Neuronal stem cell (in vitro differentiated cells): ENCODE data around the gene PRKAB2.
"Not testable (repeated sequence)": the region's sequence is repeated elsewhere in the genome, so short reads cannot be mapped to it uniquely, and the experiment has no call there.

ENCODE experiments used
- DNase-seq: peaks from one replicate; pipeline ENCODE4 v3.0.0-alpha.2; 2013; ENCODE audit warnings: low spot score
- H2AFZ ChIP-seq: one replicate; pipeline ENCODE4 v1.6.1; 2013; ENCODE audit warnings: mild to moderate bottlenecking, low read length, inconsistent platforms
- H2AK5ac ChIP-seq: 2 replicates; pipeline ENCODE4 v1.6.1; 2013; ENCODE audit warnings: low read depth, mild to moderate bottlenecking, inconsistent platforms, low read length, moderate library complexity, mixed read lengths
- H2BK120ac ChIP-seq: 2 replicates; pipeline ENCODE4 v1.6.1; 2013; ENCODE audit warnings: low read depth, mild to moderate bottlenecking, inconsistent platforms, low read length, moderate library complexity, mixed read lengths
- H2BK12ac ChIP-seq: one replicate; pipeline ENCODE4 v1.6.1; 2013; ENCODE audit warnings: low read length, inconsistent platforms
- H2BK15ac ChIP-seq: 2 replicates; pipeline ENCODE4 v1.6.1; 2013; ENCODE audit warnings: mild to moderate bottlenecking, low read length, inconsistent platforms, mixed read lengths
- H2BK5ac ChIP-seq: one replicate; pipeline ENCODE4 v1.6.1; 2013; ENCODE audit warnings: inconsistent platforms, mild to moderate bottlenecking, low read length, moderate library complexity
- H3K14ac ChIP-seq: one replicate; pipeline ENCODE4 v1.6.1; 2013; ENCODE audit warnings: low read length, inconsistent platforms
- H3K18ac ChIP-seq: 2 replicates; pipeline ENCODE4 v1.6.1; 2013; ENCODE audit warnings: low read length, inconsistent platforms
- H3K23ac ChIP-seq: 2 replicates; pipeline ENCODE4 v1.6.1; 2013; ENCODE audit warnings: low read depth, mild to moderate bottlenecking, mixed read lengths, low read length, inconsistent platforms; ENCODE audit not compliant: poor library complexity
- H3K27ac ChIP-seq: replicated peaks from 3 replicates; pipeline ENCODE4 v1.5.1; 2013; ENCODE audit warnings: low read length, inconsistent platforms
- H3K27me3 ChIP-seq, 3 experiments: 2 replicates each; pipeline ENCODE4 v1.6.1; 2013; ENCODE audit warnings: low read length in 3 of 3, mild to moderate bottlenecking in 2 of 3, inconsistent platforms in 1 of 3, low read depth in 1 of 3, mixed read lengths in 1 of 3, moderate library complexity in 1 of 3; ENCODE audit not compliant: control insufficient read depth in 3 of 3, insufficient read depth in 3 of 3
- H3K36me3 ChIP-seq, 2 donors: replicated peaks in 1 of 2; 2 replicates each; pipeline ENCODE4 v1.6.1; 2013; ENCODE audit warnings: low read length in 2 of 2; ENCODE audit not compliant: control insufficient read depth in 2 of 2, insufficient read depth in 2 of 2
- H3K4ac ChIP-seq: 2 replicates; pipeline ENCODE4 v1.6.1; 2013; ENCODE audit warnings: inconsistent platforms, mild to moderate bottlenecking, low read length, moderate library complexity
- H3K4me1 ChIP-seq, 2 donors: 1 replicate in 1 of 2; 2 replicates in 1 of 2; pipeline ENCODE4 v1.6.1; 2013; ENCODE audit warnings: low read length in 2 of 2, low read depth in 1 of 2; ENCODE audit not compliant: control insufficient read depth in 2 of 2, insufficient read depth in 1 of 2
- H3K4me2 ChIP-seq: one replicate; pipeline ENCODE4 v1.6.1; 2013; ENCODE audit warnings: mild to moderate bottlenecking, low read length, inconsistent platforms; ENCODE audit not compliant: insufficient read depth, poor library complexity, severe bottlenecking
- H3K4me3 ChIP-seq, 2 donors: 2 replicates each; pipeline ENCODE4 v1.5.1; 2013; ENCODE audit warnings: low read length in 2 of 2, mild to moderate bottlenecking in 2 of 2, inconsistent platforms in 1 of 2, moderate library complexity in 1 of 2
- H3K79me1 ChIP-seq: one replicate; pipeline ENCODE4 v1.6.1; 2013; ENCODE audit warnings: low read depth, mild to moderate bottlenecking, inconsistent platforms, low read length, moderate library complexity
- H3K9ac ChIP-seq: one replicate; pipeline ENCODE4 v1.6.1; 2013; ENCODE audit warnings: mild to moderate bottlenecking, low read depth, low read length, inconsistent platforms; ENCODE audit not compliant: poor library complexity
- H3K9me3 ChIP-seq, 2 donors: replicated peaks in 1 of 2; 2 replicates each; pipeline versions ENCODE3 to v1.6.1; 2013; ENCODE audit warnings: low read length in 2 of 2, mild to moderate bottlenecking in 2 of 2, inconsistent platforms in 1 of 2, low read depth in 1 of 2, mixed read lengths in 1 of 2, moderate library complexity in 1 of 2; ENCODE audit not compliant: control insufficient read depth in 2 of 2, insufficient read depth in 1 of 2
- H4K8ac ChIP-seq: one replicate; pipeline ENCODE4 v1.6.1; 2013; ENCODE audit warnings: low read depth, mild to moderate bottlenecking, inconsistent platforms, low read length, moderate library complexity
- H4K91ac ChIP-seq: one replicate; pipeline ENCODE4 v1.6.1; 2013; ENCODE audit warnings: low read length, low read depth, mild to moderate bottlenecking, inconsistent platforms; ENCODE audit not compliant: poor library complexity
- WGBS, 2 donors: extraction: QIAGEN DNeasy Blood & Tissue Kit; methylation state at CpG; one replicate each; pipeline ENCODE4 v1.1.7; 2013; ENCODE audit warnings: missing lambda C conversion rate in 2 of 2, mixed read lengths in 1 of 2; ENCODE audit not compliant: insufficient read length in 2 of 2, insufficient replicate concordance in 1 of 2; ENCODE audit errors: extremely low coverage in 2 of 2; 5-methylcytosine and 5-hydroxymethylcytosine counted together

Gene PRKAB2

GRCh38 chr1:147109762-147110161, 62.5 kb downstream of the PRKAB2 start:
- Histone ChIP-seq H4K8ac (no peak overlapping the region), H4K91ac (no peak overlapping the region), H3K79me1 (no peaks in the 10 kb centered on the region), H3K18ac (no peak overlapping the region), H3K4me1 (no peaks in the 10 kb centered on the region), H2BK12ac (no peak overlapping the region), H3K9ac (no peak overlapping the region), H2AFZ (no peak overlapping the region), H3K4me3 (no peak overlapping the region), H3K4me2 (no peak overlapping the region), H3K23ac (no peak overlapping the region), H2BK120ac (no peak overlapping the region), H3K27me3 (peaks cover 0 to 15% (median 0%) of the 10 kb centered on the region in 3 experiments), H3K4ac (no peak overlapping the region), H3K9me3 (no peaks in the 10 kb centered on the region), H2BK5ac (no peak overlapping the region), H2AK5ac (no peak overlapping the region), H2BK15ac (no peak overlapping the region), H3K14ac (no peak overlapping the region), H3K36me3 (no peaks in the 10 kb centered on the region), H3K27ac (no peak overlapping the region)
- DNase-seq = no peak
- no CpG with 5 or more reads among the region's 4 CpGs for WGBS, 2 donors

GRCh38 chr1:147109041-147109440, 63.2 kb downstream of the PRKAB2 start:
- no peak overlapping the region for H3K4ac ChIP-seq
- no peaks in the 10 kb centered on the region for H3K79me1 ChIP-seq
- no peak overlapping the region for H2AK5ac ChIP-seq
- H3K4me1 ChIP-seq = no peaks in the 10 kb centered on the region
- H2BK12ac ChIP-seq = no peak overlapping the region
- no peak overlapping the region for H2AFZ ChIP-seq
- H3K18ac ChIP-seq = no peak overlapping the region
- H3K27me3 ChIP-seq = peaks cover 0 to 15% (median 0%) of the 10 kb centered on the region in 3 experiments
- H3K4me2 ChIP-seq = no peak overlapping the region
- H3K9me3 ChIP-seq = no peaks in the 10 kb centered on the region
- no CpG with 5 or more reads among the region's 1 CpG for WGBS, 2 donors
- no peaks in the 10 kb centered on the region for H3K36me3 ChIP-seq
- H3K4me3 ChIP-seq = no peak overlapping the region
- H3K14ac ChIP-seq = no peak overlapping the region
- DNase-seq = no peak
- H2BK120ac ChIP-seq = no peak overlapping the region
- no peak overlapping the region for H4K8ac ChIP-seq
- no peak overlapping the region for H3K9ac ChIP-seq
- no peak overlapping the region for H2BK5ac ChIP-seq
- H3K23ac ChIP-seq = no peak overlapping the region
- no peak overlapping the region for H3K27ac ChIP-seq
- no peak overlapping the region for H2BK15ac ChIP-seq
- H4K91ac ChIP-seq = no peak overlapping the region

- no CpG with 5 or more reads among the region's 9 CpGs for whole genome bisulfite sequencing, 2 donors
- H3K27me3 ChIP-seq = peaks cover 0 to 15% (median 0%) of the 10 kb centered on the region in 3 experiments
- H2BK5ac ChIP-seq, H4K8ac ChIP-seq, H3K9ac ChIP-seq, H2BK120ac ChIP-seq, H3K4me3 ChIP-seq, H3K36me3 ChIP-seq, H4K91ac ChIP-seq, H2BK15ac ChIP-seq, H3K14ac ChIP-seq, H3K9me3 ChIP-seq, H3K4ac ChIP-seq, H3K79me1 ChIP-seq, H3K18ac ChIP-seq, H3K4me1 ChIP-seq, H2AK5ac ChIP-seq, DNase-seq, H3K27ac ChIP-seq, H3K4me2 ChIP-seq, H2BK12ac ChIP-seq, H3K23ac ChIP-seq, H2AFZ ChIP-seq: not testable (repeated sequence)
Measured at GRCh38 chr1:147106407-147106881, 65.8 kb downstream of the PRKAB2 start.

- Histone ChIP-seq H3K14ac (no peak overlapping the region), H3K23ac (no peak overlapping the region), H4K8ac (no peak overlapping the region), H3K18ac (no peak overlapping the region), H4K91ac (no peak overlapping the region), H2AK5ac (no peak overlapping the region), H3K4me2 (no peak overlapping the region), H2BK12ac (no peak overlapping the region), H2AFZ (no peak overlapping the region), H3K27me3 (peaks cover 0 to 15% (median 0%) of the 10 kb centered on the region in 3 experiments), H2BK15ac (no peak overlapping the region), H2BK5ac (no peak overlapping the region), H3K4me3 (no peak overlapping the region), H3K36me3 (no peaks in the 10 kb centered on the region), H3K79me1 (no peaks in the 10 kb centered on the region), H3K9ac (no peak overlapping the region), H3K9me3 (no peaks in the 10 kb centered on the region), H3K4ac (no peak overlapping the region), H2BK120ac (no peak overlapping the region), H3K27ac (no peak overlapping the region), H3K4me1 (no peaks in the 10 kb centered on the region)
- no peak for DNase-seq
- WGBS, 2 donors = no CpG with 5 or more reads among the region's 8 CpGs
Measured at GRCh38 chr1:147105909-147106308, 66.4 kb downstream of the PRKAB2 start.
